Naive B cell (primary cell): ENCODE data around the gene SFMBT2. TPM values are rescaled to one million over a fixed set of nuclear protein-coding genes. Genes with fewer than 3 reads are reported as not detected.
"Not testable (repeated sequence)": the region's sequence is repeated elsewhere in the genome, so short reads cannot be mapped to it uniquely, and the experiment has no call there.

ENCODE experiments used
- ATAC-seq, 2 donors: fragments of 150-1000 bp; cut with Tn5 transposase; 2 replicates each; pipeline ENCODE4 v1.10.0; 2021; ENCODE audit warnings: low read depth in 2 of 2, mild to moderate bottlenecking in 2 of 2, moderate library complexity in 2 of 2
- DNase-seq: peaks from one replicate; pipeline ENCODE4 v3.0.0; 2022
- H3K27ac Mint-ChIP-seq, 6 donors: one replicate each; pipeline ENCODE4 v1.8.0; 2020 to 2022; ENCODE audit warnings: mild to moderate bottlenecking in 6 of 6, mixed read lengths in 6 of 6, moderate library complexity in 5 of 6, inconsistent platforms in 2 of 6
- H3K27me3 Mint-ChIP-seq, 3 donors: one replicate each; pipeline ENCODE4 v1.8.0; 2021 to 2022; ENCODE audit warnings: mixed read lengths in 3 of 3, mild to moderate bottlenecking in 1 of 3
- H3K36me3 Mint-ChIP-seq, 2 donors: one replicate each; pipeline ENCODE4 v1.8.0; 2020 to 2022; ENCODE audit warnings: mixed read lengths in 2 of 2, inconsistent platforms in 1 of 2, mild to moderate bottlenecking in 1 of 2
- H3K4me1 Mint-ChIP-seq, 3 donors: one replicate each; pipeline ENCODE4 v1.8.0; 2020 to 2022; ENCODE audit warnings: mixed read lengths in 3 of 3, inconsistent platforms in 1 of 3, mild to moderate bottlenecking in 1 of 3, moderate library complexity in 1 of 3
- H3K4me3 Mint-ChIP-seq, 8 donors: one replicate each; pipeline ENCODE4 v1.8.0; 2020 to 2022; ENCODE audit warnings: mild to moderate bottlenecking in 8 of 8, mixed read lengths in 8 of 8, moderate library complexity in 8 of 8, inconsistent platforms in 2 of 8
- H3K9me3 Mint-ChIP-seq, 7 donors: one replicate each; pipeline ENCODE4 v1.8.0; 2020 to 2022; ENCODE audit warnings: mixed read lengths in 7 of 7, mild to moderate bottlenecking in 5 of 7, inconsistent platforms in 2 of 7, moderate library complexity in 1 of 7
- polyA plus RNA-seq, 6 donors: library from polyadenylated mRNA; unstranded; fragments of 300-500 nt; fragmentation: Illumina TruSeq; gene quantifications; one replicate each; pipeline ENCODE4 v1.2.3, GENCODE V29; 2021; ENCODE audit warnings: low read depth in 6 of 6

Gene SFMBT2
- polyA plus RNA-seq, 6 donors from 2014 or later: 1.0 to 2.3 (median 2.0) TPM; not detected in 1

- Mint-ChIP-seq H3K27ac (peak overlapping the region in 4 of 6 donors; percentile 44 to 91 (median 82)), H3K36me3 (no peaks in the 10 kb centered on the region), H3K9me3 (no peaks in the 10 kb centered on the region), H3K27me3 (no peaks in the 10 kb centered on the region), H3K4me1 (peaks cover 24 to 33% (median 31%) of the 10 kb centered on the region in 3 donors), H3K4me3 (peak overlapping the region in 6 of 8 donors; percentile 2 to 75 (median 52))
- ATAC-seq (peak in 1 of 2 donors; percentile 44), DNase-seq (no peak)
Observed at GRCh38 chr10:7388602-7389001, 22.2 kb downstream of the SFMBT2 start.

GRCh38 chr10:7388149-7388548 lies 22.7 kb downstream of the SFMBT2 start:
- H3K4me1 Mint-ChIP-seq: peaks cover 27 to 33% (median 29%) of the 10 kb centered on the region in 3 donors
- not testable (repeated sequence) for ATAC-seq, H3K27me3 Mint-ChIP-seq, H3K9me3 Mint-ChIP-seq, DNase-seq, H3K36me3 Mint-ChIP-seq
- H3K27ac Mint-ChIP-seq: peak overlapping the region in 1 of 6 donors; percentile 38
- peak overlapping the region in 1 of 8 donors; percentile 15 for H3K4me3 Mint-ChIP-seq

GRCh38 chr10:7385114-7385513 lies 25.7 kb downstream of the SFMBT2 start:
- Mint-ChIP-seq H3K9me3 (peaks cover 0 to 1% (median 0%) of the 10 kb centered on the region in 7 donors), H3K4me1 (peaks cover 20 to 28% (median 24%) of the 10 kb centered on the region in 3 donors), H3K36me3 (peaks cover 0 to 11% of the 10 kb centered on the region in 2 donors), H3K27ac (peak overlapping the region in 2 of 6 donors; percentile 2 to 15), H3K27me3 (no peaks in the 10 kb centered on the region), H3K4me3 (peak overlapping the region in 3 of 8 donors; percentile 16 to 55 (median 31))
- DNase-seq (no peak), ATAC-seq (no peak)

- peaks cover 0 to 18% of the 10 kb centered on the region in 2 donors for H3K36me3 Mint-ChIP-seq
- no peaks in the 10 kb centered on the region for H3K27me3 Mint-ChIP-seq
- H3K27ac Mint-ChIP-seq: peak overlapping the region in 1 of 6 donors; percentile 49
- H3K4me1 Mint-ChIP-seq: peaks cover 9 to 22% (median 14%) of the 10 kb centered on the region in 3 donors
- DNase-seq (no peak), ATAC-seq (no peak)
- peaks cover 0 to 1% (median 0%) of the 10 kb centered on the region in 7 donors for H3K9me3 Mint-ChIP-seq
- H3K4me3 Mint-ChIP-seq: no peak overlapping the region
Observed at GRCh38 chr10:7383442-7383841, 27.4 kb downstream of the SFMBT2 start.

- peaks cover 0 to 4% (median 0%) of the 10 kb centered on the region in 7 donors for H3K9me3 Mint-ChIP-seq
- DNase-seq (no peak), ATAC-seq (no peak)
- no peaks in the 10 kb centered on the region for H3K27me3 Mint-ChIP-seq
- H3K4me1 Mint-ChIP-seq: peaks cover 6 to 19% (median 13%) of the 10 kb centered on the region in 3 donors
- no peak overlapping the region for H3K4me3 Mint-ChIP-seq
- H3K27ac Mint-ChIP-seq: peak overlapping the region in 1 of 6 donors; percentile 6
- H3K36me3 Mint-ChIP-seq: peaks cover 5 to 28% of the 10 kb centered on the region in 2 donors
Observed at GRCh38 chr10:7380704-7381241, 30.1 kb downstream of the SFMBT2 start.

- H3K9me3 Mint-ChIP-seq: peaks cover 0 to 7% (median 2%) of the 10 kb centered on the region in 7 donors
- DNase-seq (no peak), ATAC-seq (no peak)
- peak overlapping the region in 2 of 6 donors; percentile 49 to 53 for H3K27ac Mint-ChIP-seq
- H3K36me3 Mint-ChIP-seq: peaks cover 6 to 29% of the 10 kb centered on the region in 2 donors
- H3K4me1 Mint-ChIP-seq: peaks cover 6 to 21% (median 19%) of the 10 kb centered on the region in 3 donors
- H3K4me3 Mint-ChIP-seq: no peak overlapping the region
- no peaks in the 10 kb centered on the region for H3K27me3 Mint-ChIP-seq
Observed at GRCh38 chr10:7378602-7379403, 32.0 kb downstream of the SFMBT2 start.

- Mint-ChIP-seq H3K27me3 (no peaks in the 10 kb centered on the region), H3K4me1 (peaks cover 16 to 30% (median 20%) of the 10 kb centered on the region in 3 donors), H3K27ac (no peak overlapping the region), H3K4me3 (no peak overlapping the region), H3K36me3 (peaks cover 14 to 40% of the 10 kb centered on the region in 2 donors), H3K9me3 (peaks cover 8 to 17% (median 12%) of the 10 kb centered on the region in 7 donors)
- no peak for ATAC-seq
- no peak for DNase-seq
Observed at GRCh38 chr10:7377614-7378248, 33.1 kb downstream of the SFMBT2 start.

- peaks cover 16 to 30% (median 20%) of the 10 kb centered on the region in 3 donors for H3K4me1 Mint-ChIP-seq
- peaks cover 21 to 37% of the 10 kb centered on the region in 2 donors for H3K36me3 Mint-ChIP-seq
- no peak for ATAC-seq
- peaks cover 8 to 19% (median 13%) of the 10 kb centered on the region in 7 donors for H3K9me3 Mint-ChIP-seq
- H3K4me3 Mint-ChIP-seq: no peak overlapping the region
- DNase-seq: no peak
- peak overlapping the region in 1 of 6 donors; percentile 2 for H3K27ac Mint-ChIP-seq
- H3K27me3 Mint-ChIP-seq: no peaks in the 10 kb centered on the region
Observed at GRCh38 chr10:7374795-7375194, 36.0 kb downstream of the SFMBT2 start.

- Mint-ChIP-seq H3K27ac (peak overlapping the region in 4 of 6 donors; percentile 29 to 91 (median 63)), H3K36me3 (peaks cover 29 to 32% of the 10 kb centered on the region in 2 donors)
Observed at GRCh38 chr10:7373039-7373438, 37.8 kb downstream of the SFMBT2 start.

GRCh38 chr10:7372504-7372903 lies 38.3 kb downstream of the SFMBT2 start:
- ATAC-seq (no peak), DNase-seq (no peak)
- Mint-ChIP-seq H3K27ac (no peak overlapping the region), H3K4me1 (peaks cover 8 to 21% (median 10%) of the 10 kb centered on the region in 3 donors), H3K27me3 (no peaks in the 10 kb centered on the region), H3K36me3 (peaks cover 28 to 32% of the 10 kb centered on the region in 2 donors), H3K4me3 (no peak overlapping the region), H3K9me3 (peaks cover 4 to 19% (median 13%) of the 10 kb centered on the region in 7 donors)

More at GRCh38 chr10:7373039-7373438, 37.8 kb downstream of the SFMBT2 start:
- Mint-ChIP-seq H3K4me3 (peak overlapping the region in 1 of 8 donors; percentile 53), H3K4me1 (peaks cover 10 to 24% (median 14%) of the 10 kb centered on the region in 3 donors), H3K9me3 (peaks cover 8 to 19% (median 13%) of the 10 kb centered on the region in 7 donors), H3K27me3 (no peaks in the 10 kb centered on the region)
- ATAC-seq (peak in 1 of 2 donors; percentile 25), DNase-seq (no peak)

- Mint-ChIP-seq H3K27ac (no peak overlapping the region), H3K4me3 (no peak overlapping the region), H3K9me3 (peaks cover 4 to 19% (median 13%) of the 10 kb centered on the region in 7 donors), H3K4me1 (peaks cover 8 to 20% (median 10%) of the 10 kb centered on the region in 3 donors), H3K36me3 (peaks cover 38 to 40% of the 10 kb centered on the region in 2 donors), H3K27me3 (no peaks in the 10 kb centered on the region)
- DNase-seq: no peak
- no peak for ATAC-seq
Observed at GRCh38 chr10:7370511-7370910, 40.3 kb downstream of the SFMBT2 start.

GRCh38 chr10:7365027-7365745 lies 45.6 kb downstream of the SFMBT2 start:
- H3K4me3 Mint-ChIP-seq: no peak overlapping the region

More at GRCh38 chr10:7365027-7365745, 45.6 kb downstream of the SFMBT2 start:
- Mint-ChIP-seq H3K27ac (peak overlapping the region in 1 of 6 donors; percentile 72), H3K4me1 (no peaks in the 10 kb centered on the region), H3K27me3 (no peaks in the 10 kb centered on the region), H3K9me3 (peaks cover 0 to 29% (median 14%) of the 10 kb centered on the region in 7 donors), H3K36me3 (peaks cover 55% of the 10 kb centered on the region in 2 donors)
- no peak for ATAC-seq
- no peak for DNase-seq
